Karpas-422 (cell line): Measurements from ENCODE around the gene TBCD. TPM values are rescaled to one million over a fixed set of nuclear protein-coding genes. Genes with fewer than 3 reads are reported as not detected.

Experiments
- DNase-seq: peaks from one replicate; pipeline ENCODE4 v3.0.0-alpha.2; 2015
- H2AFZ ChIP-seq: fragments of 200-600 bp; sonication (generic); 2 replicates; pipeline ENCODE4 v1.6.1; 2014; ENCODE audit warnings: antibody characterized with exemption, low read length, mixed read lengths
- H3K27ac ChIP-seq: fragments of 200-600 bp; sonication (generic); 2 replicates; pipeline ENCODE4 v1.5.1; 2014; ENCODE audit warnings: mild to moderate bottlenecking, low read length, moderate library complexity
- H3K27me3 ChIP-seq: fragments of 200-600 bp; sonication (generic); 2 replicates; pipeline ENCODE4 v1.6.1; 2014; ENCODE audit warnings: low read length, mixed read lengths
- H3K36me3 ChIP-seq: fragments of 200-600 bp; sonication (generic); 2 replicates; pipeline ENCODE4 v1.6.1; 2014; ENCODE audit warnings: low read length, mixed read lengths; ENCODE audit not compliant: insufficient read depth
- H3K4me1 ChIP-seq: fragments of 200-600 bp; sonication (generic); 2 replicates; pipeline ENCODE4 v1.6.1; 2014; ENCODE audit warnings: mild to moderate bottlenecking, low read length, mixed read lengths
- H3K4me2 ChIP-seq: fragments of 200-600 bp; sonication (generic); 2 replicates; pipeline ENCODE4 v1.6.1; 2014; ENCODE audit warnings: low read length, low read depth, mild to moderate bottlenecking; ENCODE audit not compliant: poor library complexity, severe bottlenecking
- H3K4me3 ChIP-seq: fragments of 200-600 bp; sonication (generic); 2 replicates; pipeline ENCODE4 v1.5.1; 2014; ENCODE audit warnings: mild to moderate bottlenecking, antibody characterized with exemption, low read length, mixed read lengths
- H3K79me2 ChIP-seq: fragments of 200-600 bp; sonication (generic); 2 replicates; pipeline ENCODE4 v1.6.1; 2014; ENCODE audit warnings: mild to moderate bottlenecking, low read length, mixed read lengths
- H3K9ac ChIP-seq: fragments of 200-600 bp; sonication (generic); 2 replicates; pipeline ENCODE4 v1.6.0; 2014; ENCODE audit warnings: low read length
- H3K9me2 ChIP-seq: fragments of 200-600 bp; sonication (generic), shearing (Covaris generic); replicated peaks from 2 replicates; pipeline ENCODE4 v1.6.0; 2014; ENCODE audit warnings: mild to moderate bottlenecking, low read length, moderate library complexity; ENCODE audit not compliant: insufficient read depth
- H3K9me3 ChIP-seq: fragments of 300-700, 200-600 bp; sonication (generic); 2 replicates; pipeline ENCODE4 v1.6.1; 2014; ENCODE audit warnings: low read length, mixed read lengths
- H4K20me1 ChIP-seq: fragments of 200-600 bp; sonication (generic); 2 replicates; pipeline ENCODE4 v1.6.1; 2014; ENCODE audit warnings: mild to moderate bottlenecking, antibody characterized with exemption, low read length, low read depth; ENCODE audit not compliant: insufficient read depth
- total RNA-seq: library from RNA; depleted of rRNA; stranded (reverse); fragments of >200 nt; shearing (Covaris generic); gene quantifications from 2 replicates; pipeline ENCODE4 v1.2.3, GENCODE V29; 2014; ENCODE audit warnings: low replicate concordance

Gene TBCD
- total RNA-seq, 1 experiment from 2014 or later: 28.7 TPM

- Histone ChIP-seq H3K9me2 (no peaks in the 10 kb centered on the region), H3K4me2 (no peak overlapping the region), H3K9me3 (no peaks in the 10 kb centered on the region), H3K4me1 (no peaks in the 10 kb centered on the region), H3K9ac (no peak overlapping the region), H3K79me2 (no peaks in the 10 kb centered on the region), H3K27me3 (no peaks in the 10 kb centered on the region), H3K27ac (no peak overlapping the region), H3K36me3 (no peaks in the 10 kb centered on the region), H4K20me1 (no peaks in the 10 kb centered on the region), H2AFZ (no peak overlapping the region), H3K4me3 (no peak overlapping the region)
- DNase-seq: no peak
These were observed 42.0 kb upstream of the TBCD start for GRCh38 chr17:82709676-82710498.

GRCh38 chr17:82710499-82711232, 41.2 kb upstream of the TBCD start:
- no peak for DNase-seq
- H3K27me3 ChIP-seq: no peaks in the 10 kb centered on the region
- no peaks in the 10 kb centered on the region for H3K79me2 ChIP-seq
- H4K20me1 ChIP-seq: no peaks in the 10 kb centered on the region
- no peak overlapping the region for H3K9ac ChIP-seq
- H3K27ac ChIP-seq: no peak overlapping the region
- no peaks in the 10 kb centered on the region for H3K9me3 ChIP-seq
- no peak overlapping the region for H2AFZ ChIP-seq
- H3K4me1 ChIP-seq: peaks cover under 1% of the 10 kb centered on the region; the same call in 1 of the 2 replicates
- no peak overlapping the region for H3K4me3 ChIP-seq
- H3K9me2 ChIP-seq: no peaks in the 10 kb centered on the region
- no peak overlapping the region for H3K4me2 ChIP-seq
- H3K36me3 ChIP-seq: no peaks in the 10 kb centered on the region

GRCh38 chr17:82713071-82713723, 38.7 kb upstream of the TBCD start:
- no peaks in the 10 kb centered on the region; the same call in 1 of the 2 replicates for H4K20me1 ChIP-seq
- no peaks in the 10 kb centered on the region for H3K9me3 ChIP-seq
- peaks cover 14% of the 10 kb centered on the region for H3K4me1 ChIP-seq
- DNase-seq: no peak
- no peak overlapping the region for H3K27ac ChIP-seq
- no peak overlapping the region for H3K9ac ChIP-seq
- no peaks in the 10 kb centered on the region for H3K27me3 ChIP-seq
- H2AFZ ChIP-seq: no peak overlapping the region
- no peak overlapping the region for H3K4me2 ChIP-seq
- H3K4me3 ChIP-seq: no peak overlapping the region
- peaks cover 16% of the 10 kb centered on the region for H3K79me2 ChIP-seq
- no peaks in the 10 kb centered on the region for H3K36me3 ChIP-seq
- no peaks in the 10 kb centered on the region for H3K9me2 ChIP-seq

- no peaks in the 10 kb centered on the region for H3K9me3 ChIP-seq
- H3K79me2 ChIP-seq: peaks cover 22% of the 10 kb centered on the region
- H3K4me1 ChIP-seq: peaks cover 14% of the 10 kb centered on the region
- H3K27me3 ChIP-seq: no peaks in the 10 kb centered on the region
- H3K9me2 ChIP-seq: no peaks in the 10 kb centered on the region
- DNase-seq: peak; percentile 98
- no peak within 1 kb of the TSS for H3K27ac ChIP-seq
- 0 out of 2 replicates have a peak, but pooled peaks cover 7% of the 10 kb centered on the region for H3K36me3 ChIP-seq
- peak within 1 kb of the TSS; percentile 99 for H2AFZ ChIP-seq
- H3K9ac ChIP-seq: peak within 1 kb of the TSS; percentile 92
- no peaks in the 10 kb centered on the region; the same call in 1 of the 2 replicates for H4K20me1 ChIP-seq
- H3K4me2 ChIP-seq: peak within 1 kb of the TSS; percentile 99
- peak within 1 kb of the TSS; percentile 99 for H3K4me3 ChIP-seq
These were observed 35.5 kb upstream of the TBCD start, which contains the start of gene FN3KRP for GRCh38 chr17:82716203-82717010. Gene FN3KRP, plus strand, starts transcription at chr17:82716706. Its CDS starts 50 bp downstream, at chr17:82716756.

DNA sequence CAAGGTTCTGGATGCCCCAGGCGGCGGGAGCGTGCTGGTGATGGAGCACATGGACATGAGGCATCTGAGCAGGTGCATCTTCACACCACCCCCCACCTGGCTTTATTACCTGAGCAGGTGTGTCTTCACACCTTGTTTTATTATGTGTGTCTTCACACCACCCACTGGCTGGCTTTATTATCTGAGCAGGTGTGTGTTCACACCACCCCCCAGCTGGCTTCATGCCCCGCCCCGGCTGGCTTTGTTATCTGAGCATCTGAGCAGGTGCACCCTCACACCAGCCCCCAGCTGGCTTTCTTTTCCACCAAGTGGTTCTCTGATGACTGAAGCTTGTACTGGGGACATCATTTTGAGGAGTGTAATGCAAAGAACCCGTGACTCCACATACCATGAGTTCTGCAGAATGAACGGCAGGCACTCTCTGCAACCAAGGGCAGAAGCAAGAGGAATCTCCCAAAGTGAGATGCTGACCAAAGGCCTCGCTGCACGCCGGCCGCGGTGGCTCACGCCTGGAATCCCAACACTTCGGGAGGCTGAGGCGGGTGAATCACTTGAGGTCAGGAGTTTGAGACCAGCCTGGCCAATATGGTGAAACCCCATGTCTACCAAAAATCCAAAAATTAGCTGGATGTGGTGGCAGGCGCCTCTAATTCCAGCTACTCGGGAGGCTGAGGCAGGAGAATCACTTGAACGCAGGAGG, 32.7 kb upstream of the TBCD start:
- Histone ChIP-seq H3K9ac (no peak overlapping the region), H2AFZ (no peak overlapping the region), H3K9me3 (no peaks in the 10 kb centered on the region), H3K4me1 (peaks cover 14% of the 10 kb centered on the region), H3K27ac (no peak overlapping the region), H3K36me3 (peaks cover 7% of the 10 kb centered on the region; the same call in 1 of the 2 replicates), H3K9me2 (no peaks in the 10 kb centered on the region), H3K27me3 (no peaks in the 10 kb centered on the region), H3K4me2 (no peak overlapping the region), H3K4me3 (no peak overlapping the region), H4K20me1 (no peaks in the 10 kb centered on the region; the same call in 1 of the 2 replicates), H3K79me2 (peaks cover 22% of the 10 kb centered on the region)
- DNase-seq: no peak

- Histone ChIP-seq H3K9me2 (no peaks in the 10 kb centered on the region), H3K4me1 (peaks cover 14% of the 10 kb centered on the region), H3K4me2 (no peak overlapping the region), H3K9me3 (no peaks in the 10 kb centered on the region), H4K20me1 (no peaks in the 10 kb centered on the region; the same call in 1 of the 2 replicates), H3K4me3 (no peak overlapping the region), H2AFZ (no peak overlapping the region), H3K27ac (no peak overlapping the region), H3K27me3 (no peaks in the 10 kb centered on the region), H3K36me3 (peaks cover 7% of the 10 kb centered on the region; the same call in 1 of the 2 replicates), H3K79me2 (peaks cover 22% of the 10 kb centered on the region), H3K9ac (no peak overlapping the region)
- DNase-seq: no peak
These were observed 31.7 kb upstream of the TBCD start for GRCh38 chr17:82720204-82720603.

GRCh38 chr17:82722341-82723013, 29.4 kb upstream of the TBCD start:
- Histone ChIP-seq H3K9ac (no peak overlapping the region), H3K36me3 (peaks cover 8% of the 10 kb centered on the region; the same call in 1 of the 2 replicates), H4K20me1 (no peaks in the 10 kb centered on the region), H3K4me2 (no peak overlapping the region), H3K9me2 (no peaks in the 10 kb centered on the region), H3K4me3 (no peak overlapping the region), H2AFZ (no peak overlapping the region), H3K4me1 (peaks cover 6% of the 10 kb centered on the region), H3K79me2 (peaks cover 13% of the 10 kb centered on the region), H3K9me3 (no peaks in the 10 kb centered on the region), H3K27me3 (no peaks in the 10 kb centered on the region), H3K27ac (no peak overlapping the region)
- no peak for DNase-seq
